ENCODE data around the gene PDS5A. TPM values are rescaled to one million over a fixed set of nuclear protein-coding genes. Genes with fewer than 3 reads are reported as not detected.
A peak's percentile ranks its signal among the peaks of the same experiment; 100 is the strongest.
"Not testable (repeated sequence)": the region's sequence is repeated elsewhere in the genome, so short reads cannot be mapped to it uniquely, and the experiment has no call there.

Gene PDS5A
- total RNA-seq, 2 donors from 2014 or later = 88.2 to 98.6 TPM

DNA sequence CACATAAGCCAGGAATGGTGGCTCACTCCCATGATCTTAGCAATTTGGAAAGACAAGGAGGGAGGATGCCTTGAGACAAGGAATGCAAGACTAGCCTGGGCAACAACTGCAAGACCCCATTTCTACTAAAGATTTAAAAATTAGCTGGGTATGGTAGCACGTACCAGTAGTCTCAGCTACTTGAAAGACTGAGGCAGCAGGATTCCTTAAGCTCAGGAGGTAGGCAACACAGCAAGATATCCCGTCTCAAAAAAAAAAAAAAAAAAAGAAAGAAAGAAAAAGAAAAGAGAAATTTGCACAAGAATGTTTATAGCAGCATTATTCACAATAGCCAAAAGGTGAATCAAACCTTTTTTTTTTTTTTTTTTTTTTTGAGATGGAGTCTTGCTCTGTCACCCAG is 29.7 kb downstream of the PDS5A start:
- H3K4me1 Mint-ChIP-seq = no peaks in the 10 kb centered on the region
- no peak overlapping the region for H3K27ac Mint-ChIP-seq
- Histone ChIP-seq H3K9ac (ENCODE audit: extremely low read depth, low read length, poor library complexity, severe bottlenecking) (no peak overlapping the region), H3K4me3 (ENCODE audit: low read length) (no peak overlapping the region), H3K27me3 (ENCODE audit: control insufficient read depth, insufficient read depth, low read length, poor library complexity, severe bottlenecking) (no peaks in the 10 kb centered on the region), H3K27ac (ENCODE audit: low read depth, low read length) (no peak overlapping the region), H3K9me3 (ENCODE audit: control insufficient read depth, low read length) (no peaks in the 10 kb centered on the region), H3K4me1 (ENCODE audit: control insufficient read depth, insufficient read depth, low read length) (peaks cover under 1% of the 10 kb centered on the region), H3K36me3 (ENCODE audit: control insufficient read depth, insufficient read depth, low read length) (peaks cover 8% of the 10 kb centered on the region)
- TF ChIP-seq, protein P1, sequence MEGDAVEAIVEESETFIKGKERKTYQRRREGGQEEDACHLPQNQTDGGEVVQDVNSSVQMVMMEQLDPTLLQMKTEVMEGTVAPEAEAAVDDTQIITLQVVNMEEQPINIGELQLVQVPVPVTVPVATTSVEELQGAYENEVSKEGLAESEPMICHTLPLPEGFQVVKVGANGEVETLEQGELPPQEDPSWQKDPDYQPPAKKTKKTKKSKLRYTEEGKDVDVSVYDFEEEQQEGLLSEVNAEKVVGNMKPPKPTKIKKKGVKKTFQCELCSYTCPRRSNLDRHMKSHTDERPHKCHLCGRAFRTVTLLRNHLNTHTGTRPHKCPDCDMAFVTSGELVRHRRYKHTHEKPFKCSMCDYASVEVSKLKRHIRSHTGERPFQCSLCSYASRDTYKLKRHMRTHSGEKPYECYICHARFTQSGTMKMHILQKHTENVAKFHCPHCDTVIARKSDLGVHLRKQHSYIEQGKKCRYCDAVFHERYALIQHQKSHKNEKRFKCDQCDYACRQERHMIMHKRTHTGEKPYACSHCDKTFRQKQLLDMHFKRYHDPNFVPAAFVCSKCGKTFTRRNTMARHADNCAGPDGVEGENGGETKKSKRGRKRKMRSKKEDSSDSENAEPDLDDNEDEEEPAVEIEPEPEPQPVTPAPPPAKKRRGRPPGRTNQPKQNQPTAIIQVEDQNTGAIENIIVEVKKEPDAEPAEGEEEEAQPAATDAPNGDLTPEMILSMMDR (conservative IDR thresholded peaks at IDR 0.05) = no peak
- no peaks in the 10 kb centered on the region for H3K27me3 Mint-ChIP-seq (ENCODE audit: insufficient read depth)
- peaks cover 14% of the 10 kb centered on the region for H3K36me3 Mint-ChIP-seq (ENCODE audit: low read depth)
- 86 to 95% methylated on average over 2 of the region's 2 CpGs for WGBS, 2 experiments (ENCODE audit: insufficient coverage in 1 of 2, insufficient read length in 1 of 2)
- no peak overlapping the region for H3K4me3 Mint-ChIP-seq
- DNase-seq = no peak
- H3K9me3 Mint-ChIP-seq = no peaks in the 10 kb centered on the region

DNA sequence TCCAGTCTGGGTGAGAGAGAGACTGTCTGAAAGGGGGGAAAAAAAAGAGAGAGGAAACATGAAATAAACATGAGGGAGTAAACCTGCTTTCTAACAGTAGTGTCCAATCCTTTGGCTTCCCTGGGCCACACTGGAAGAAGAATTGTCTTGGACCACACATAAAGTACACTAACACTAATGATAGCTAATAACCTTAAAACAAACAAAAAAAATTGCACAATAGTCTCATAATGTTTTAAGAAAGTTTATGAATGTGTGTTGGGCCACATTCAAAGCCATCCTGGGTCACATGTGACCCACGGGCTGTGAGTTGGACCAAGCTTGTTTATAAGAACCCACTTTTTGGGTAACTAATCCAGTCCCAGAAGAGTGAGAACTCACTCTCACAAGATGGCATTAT is 30.3 kb downstream of the PDS5A start:
- H3K9me3 Mint-ChIP-seq = no peaks in the 10 kb centered on the region
- Histone ChIP-seq H3K27me3 (ENCODE audit: control insufficient read depth, insufficient read depth, low read length, poor library complexity, severe bottlenecking) (no peaks in the 10 kb centered on the region), H3K4me1 (ENCODE audit: control insufficient read depth, insufficient read depth, low read length) (no peaks in the 10 kb centered on the region), H3K27ac (ENCODE audit: low read depth, low read length) (no peak overlapping the region), H3K9ac (ENCODE audit: extremely low read depth, low read length, poor library complexity, severe bottlenecking) (no peak overlapping the region), H3K4me3 (ENCODE audit: low read length) (no peak overlapping the region), H3K36me3 (ENCODE audit: control insufficient read depth, insufficient read depth, low read length) (peaks cover 6% of the 10 kb centered on the region), H3K9me3 (ENCODE audit: control insufficient read depth, low read length) (no peaks in the 10 kb centered on the region)
- DNase-seq = no peak
- no peak overlapping the region for H3K4me3 Mint-ChIP-seq
- no peaks in the 10 kb centered on the region for H3K27me3 Mint-ChIP-seq (ENCODE audit: insufficient read depth)
- H3K27ac Mint-ChIP-seq = peak overlapping the region; percentile 15
- TF ChIP-seq, protein P1 (conservative IDR thresholded peaks at IDR 0.05) = no peak
- 97 to 100% methylated on average over 1 of the region's 1 CpG for WGBS, 2 experiments (ENCODE audit: insufficient coverage in 1 of 2, insufficient read length in 1 of 2)
- H3K36me3 Mint-ChIP-seq (ENCODE audit: low read depth) = peaks cover 13% of the 10 kb centered on the region
- no peaks in the 10 kb centered on the region for H3K4me1 Mint-ChIP-seq

DNA sequence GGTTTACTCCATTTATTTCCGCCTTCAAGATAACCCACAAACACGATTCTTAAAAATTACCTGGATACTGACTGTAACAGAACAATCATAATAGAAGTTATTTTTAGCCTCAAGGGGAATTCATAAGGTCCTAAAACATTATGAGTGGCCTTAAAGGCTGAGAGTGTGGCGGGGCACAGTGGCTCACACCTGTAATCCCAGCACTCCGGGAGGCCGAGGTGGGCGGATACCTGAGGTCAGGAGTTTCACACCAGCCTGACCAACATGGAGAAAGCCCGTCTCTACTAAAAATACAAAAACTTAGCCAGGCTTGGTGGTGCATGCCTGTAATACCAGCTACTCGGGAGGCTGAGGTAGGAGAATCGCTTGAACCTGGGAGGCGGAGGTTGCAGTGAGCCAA is 33.5 kb downstream of the PDS5A start:
- peaks cover 11% of the 10 kb centered on the region for H3K36me3 ChIP-seq (ENCODE audit: control insufficient read depth, insufficient read depth, low read length)
- not testable (repeated sequence) for H3K27me3 ChIP-seq (ENCODE audit: control insufficient read depth, insufficient read depth, low read length, poor library complexity, severe bottlenecking); H3K4me1 Mint-ChIP-seq; H3K4me3 Mint-ChIP-seq; H3K27me3 Mint-ChIP-seq (ENCODE audit: insufficient read depth); H3K27ac ChIP-seq (ENCODE audit: low read depth, low read length); H3K4me1 ChIP-seq (ENCODE audit: control insufficient read depth, insufficient read depth, low read length); H3K9ac ChIP-seq (ENCODE audit: extremely low read depth, low read length, poor library complexity, severe bottlenecking); H3K27ac Mint-ChIP-seq; H3K9me3 Mint-ChIP-seq; H3K4me3 ChIP-seq (ENCODE audit: low read length); H3K9me3 ChIP-seq (ENCODE audit: control insufficient read depth, low read length)
- WGBS, 2 experiments (ENCODE audit: insufficient coverage in 1 of 2, insufficient read length in 1 of 2) = 86 to 91% methylated on average over 6 to 10 of the region's 10 CpGs
- peaks cover 11% of the 10 kb centered on the region for H3K36me3 Mint-ChIP-seq (ENCODE audit: low read depth)
- peak; percentile 71 for DNase-seq

DNA sequence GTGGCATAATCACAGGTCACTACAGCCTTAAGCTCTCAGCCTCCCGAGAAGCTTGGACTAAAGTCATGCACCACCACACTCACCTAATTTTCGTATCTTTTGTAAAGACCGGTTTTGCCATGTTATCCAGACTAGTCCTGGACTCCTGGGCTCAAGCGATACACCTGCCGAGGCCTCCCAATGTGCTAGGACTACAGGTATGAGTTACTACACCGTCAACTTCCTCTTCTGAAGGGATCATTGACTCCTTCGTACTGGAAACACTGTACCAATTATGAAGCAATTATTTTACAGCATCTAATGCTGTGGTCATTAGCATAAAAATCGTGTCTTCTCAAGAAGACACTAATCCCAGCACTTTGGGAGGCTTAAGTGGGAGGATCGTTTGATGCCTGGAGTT is 35.2 kb downstream of the PDS5A start:
- TF ChIP-seq, protein P1 (conservative IDR thresholded peaks at IDR 0.05) = no peak
- Histone ChIP-seq H3K27me3 (ENCODE audit: control insufficient read depth, insufficient read depth, low read length, poor library complexity, severe bottlenecking) (no peaks in the 10 kb centered on the region), H3K36me3 (ENCODE audit: control insufficient read depth, insufficient read depth, low read length) (peaks cover 23% of the 10 kb centered on the region), H3K9ac (ENCODE audit: extremely low read depth, low read length, poor library complexity, severe bottlenecking) (no peak overlapping the region), H3K27ac (ENCODE audit: low read depth, low read length) (no peak overlapping the region), H3K4me3 (ENCODE audit: low read length) (no peak overlapping the region), H3K9me3 (ENCODE audit: control insufficient read depth, low read length) (no peaks in the 10 kb centered on the region), H3K4me1 (ENCODE audit: control insufficient read depth, insufficient read depth, low read length) (no peaks in the 10 kb centered on the region)
- Mint-ChIP-seq H3K27me3 (ENCODE audit: insufficient read depth) (no peaks in the 10 kb centered on the region), H3K4me3 (no peak overlapping the region), H3K4me1 (no peaks in the 10 kb centered on the region), H3K9me3 (no peaks in the 10 kb centered on the region), H3K27ac (no peak overlapping the region), H3K36me3 (ENCODE audit: low read depth) (peaks cover 11% of the 10 kb centered on the region)
- DNase-seq = no peak
- 91 to 93% methylated on average over 8 to 9 of the region's 9 CpGs for WGBS, 2 experiments (ENCODE audit: insufficient coverage in 1 of 2, insufficient read length in 1 of 2)

All from endodermal cell (in vitro differentiated cells).